Measurements from ENCODE around the gene TICAM1.
"Not testable (repeated sequence)": the region's sequence is repeated elsewhere in the genome, so short reads cannot be mapped to it uniquely, and the experiment has no call there.

TICAM1 gene

GRCh38 chr19:4805140-4805539 lies 26.4 kb downstream of the TICAM1 start:
- DNase-seq (ENCODE audit: low spot score) = not testable (repeated sequence)

DNA sequence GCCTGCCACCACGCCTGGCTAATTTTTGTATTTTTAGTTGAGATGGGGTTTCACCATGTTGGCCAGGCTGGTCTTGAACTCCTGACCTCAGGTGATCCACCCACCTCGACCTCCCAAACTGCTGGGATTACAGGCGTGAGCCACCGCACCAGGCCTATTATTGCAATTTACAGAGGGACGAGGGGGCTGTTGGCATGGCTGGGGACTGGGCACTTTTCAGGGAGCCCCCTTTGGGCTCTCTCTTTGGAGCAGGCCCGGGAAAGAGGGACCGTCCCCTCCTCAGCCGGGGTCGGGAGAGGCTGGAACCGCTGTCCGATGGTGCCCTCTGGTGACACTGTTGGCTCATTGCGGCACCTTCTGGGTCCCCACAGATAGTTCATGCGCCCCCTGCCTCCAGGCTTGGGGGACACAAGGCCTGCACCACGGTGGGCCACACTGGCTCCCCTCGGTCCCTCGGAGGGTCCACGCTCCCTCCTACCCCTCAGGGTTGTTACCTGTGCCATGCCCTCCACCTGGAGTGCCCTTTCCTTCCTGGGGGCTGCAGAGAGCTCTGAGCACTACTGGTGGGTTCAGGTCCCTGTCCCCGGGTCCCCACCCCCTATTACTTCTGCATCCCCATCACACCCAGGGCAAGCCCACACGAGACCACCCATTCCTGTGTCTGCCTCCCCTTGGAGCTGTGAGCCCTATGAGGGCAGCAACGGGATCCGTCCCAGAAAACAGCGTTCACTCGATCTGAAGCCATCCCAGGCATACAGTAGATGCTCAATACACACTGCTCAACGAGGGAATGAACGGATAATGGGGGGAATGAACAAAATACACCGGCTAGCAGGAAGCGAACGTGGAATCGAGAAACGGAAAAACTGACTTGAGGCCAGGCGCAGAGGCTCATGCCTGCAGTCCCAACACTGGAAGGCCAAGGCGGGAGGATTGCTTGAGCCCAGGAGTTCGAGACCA lies 27.5 kb downstream of the TICAM1 start:
- peak; percentile 86 for DNase-seq (ENCODE audit: low spot score)

GRCh38 chr19:4802711-4803110 lies 28.8 kb downstream of the TICAM1 start:
- no peak for DNase-seq (ENCODE audit: low spot score)

- DNase-seq (ENCODE audit: low spot score) = no peak
Measured at GRCh38 chr19:4801085-4801619, 30.4 kb downstream of the TICAM1 start.

DNA sequence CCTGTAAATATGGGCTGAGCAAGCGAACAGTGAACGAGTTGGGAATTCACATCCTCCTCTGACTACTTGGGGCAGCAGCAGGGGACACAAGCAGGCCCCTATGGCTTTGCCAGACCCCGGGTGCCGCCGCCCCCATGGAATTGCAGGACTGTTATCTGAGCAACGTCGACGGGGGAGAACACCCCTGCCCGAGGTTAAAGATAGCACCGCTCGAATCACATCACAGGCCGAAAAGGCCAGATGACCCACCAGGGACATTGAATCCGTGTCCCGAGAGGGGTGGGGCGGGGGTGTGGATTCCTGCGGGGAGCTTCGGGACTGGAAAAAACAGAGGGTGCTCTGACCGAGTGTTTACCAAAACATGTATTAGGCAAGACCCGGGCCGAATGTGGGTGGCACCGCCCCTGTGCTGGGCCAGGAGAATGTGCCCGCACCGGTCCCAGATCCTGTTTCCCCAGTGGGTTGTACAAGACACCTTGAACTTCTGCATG lies 30.9 kb downstream of the TICAM1 start:
- no peak for DNase-seq (ENCODE audit: low spot score)

GRCh38 chr19:4795400-4795799 lies 36.1 kb downstream of the TICAM1 start:
- DNase-seq (ENCODE audit: low spot score) = no peak

DNA sequence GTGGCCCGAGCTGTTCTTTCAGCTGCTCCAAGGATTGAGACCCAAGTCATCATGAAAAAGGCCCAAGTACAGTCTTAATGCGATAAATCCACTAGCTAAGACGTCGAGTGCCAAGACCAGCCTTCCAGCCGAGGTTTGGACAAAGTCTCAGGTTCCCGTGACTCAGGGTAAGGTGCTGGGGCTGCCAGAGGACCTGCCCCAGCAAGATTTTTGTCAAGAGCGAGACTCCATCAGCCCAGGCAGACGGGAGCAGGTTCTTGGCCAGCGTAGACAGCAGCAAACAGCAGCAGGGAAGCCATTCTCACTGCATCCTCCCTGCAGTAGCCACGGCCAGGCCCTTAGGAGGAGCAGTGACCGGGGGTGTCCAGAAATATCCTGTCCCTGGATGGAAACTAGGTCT lies 36.5 kb downstream of the TICAM1 start:
- no peak for DNase-seq (ENCODE audit: low spot score)

DNA sequence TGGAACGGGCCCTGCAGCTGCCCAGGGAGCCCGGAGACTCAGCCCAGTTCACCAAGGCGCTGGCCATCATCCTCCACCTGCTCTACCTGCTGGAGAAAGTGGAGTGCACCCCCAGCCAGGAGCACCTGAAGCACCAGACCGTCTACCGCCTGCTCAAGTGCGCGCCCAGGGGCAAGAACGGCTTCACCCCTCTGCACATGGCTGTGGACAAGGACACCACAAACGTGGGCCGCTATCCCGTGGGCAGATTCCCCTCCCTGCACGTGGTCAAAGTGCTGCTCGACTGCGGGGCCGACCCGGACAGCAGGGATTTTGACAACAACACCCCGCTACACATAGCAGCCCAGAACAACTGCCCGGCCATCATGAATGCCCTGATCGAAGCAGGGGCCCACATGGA lies 38.2 kb downstream of the TICAM1 start:
- DNase-seq (ENCODE audit: low spot score) = not testable (repeated sequence)

DNA sequence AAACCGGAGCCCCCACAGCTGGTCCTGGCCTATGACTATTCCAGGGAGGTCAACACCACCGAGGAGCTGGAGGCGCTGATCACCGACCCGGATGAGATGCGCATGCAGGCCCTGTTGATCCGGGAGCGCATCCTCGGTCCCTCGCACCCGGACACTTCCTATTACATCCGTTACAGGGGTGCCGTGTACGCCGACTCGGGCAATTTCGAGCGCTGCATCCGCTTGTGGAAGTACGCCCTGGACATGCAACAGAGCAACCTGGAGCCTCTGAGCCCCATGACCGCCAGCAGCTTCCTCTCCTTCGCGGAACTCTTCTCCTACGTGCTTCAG lies 38.7 kb downstream of the TICAM1 start:
- DNase-seq (ENCODE audit: low spot score) = not testable (repeated sequence)

- DNase-seq (ENCODE audit: low spot score) = not testable (repeated sequence)
Measured at GRCh38 chr19:4792019-4792865, 39.3 kb downstream of the TICAM1 start.

DNA sequence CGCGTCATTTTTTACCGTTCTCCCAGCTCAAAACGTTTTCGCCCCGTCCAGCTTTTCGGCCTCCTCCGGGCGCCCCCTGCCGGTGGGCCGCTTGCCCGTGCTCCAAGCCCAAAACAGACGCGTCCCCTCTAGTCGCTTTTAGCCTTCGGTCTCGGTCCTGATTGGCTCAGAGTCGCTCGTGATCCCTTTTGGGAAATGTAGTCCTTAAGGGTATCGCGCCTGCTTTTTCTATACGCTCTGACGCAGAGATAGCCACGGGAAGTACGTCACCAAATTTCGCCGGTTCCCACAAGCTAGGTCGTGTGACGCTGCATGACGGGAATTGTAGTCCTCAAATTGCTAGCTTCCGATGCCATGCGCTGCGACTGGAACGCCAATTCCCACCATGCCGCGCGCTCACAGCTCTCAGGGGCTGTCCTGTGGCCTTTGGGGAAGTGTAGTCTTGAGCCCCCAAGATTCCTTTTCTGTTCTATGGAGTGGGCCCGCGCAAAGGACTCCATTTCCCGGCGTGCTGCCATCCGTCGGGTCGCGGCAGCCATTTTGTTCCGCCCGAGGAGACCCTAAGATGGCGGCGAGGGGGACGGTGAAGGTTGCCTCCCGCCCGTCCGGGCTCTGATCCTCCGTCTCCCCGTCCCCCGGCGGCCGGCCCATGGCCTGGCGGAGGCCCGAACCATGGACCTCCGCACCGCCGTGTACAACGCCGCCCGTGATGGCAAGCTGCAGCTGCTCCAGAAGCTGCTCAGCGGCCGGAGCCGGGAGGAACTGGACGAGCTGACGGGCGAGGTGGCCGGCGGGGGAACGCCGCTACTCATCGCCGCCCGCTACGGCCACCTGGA lies 40.1 kb downstream of the TICAM1 start, which contains the start of gene FEM1A:
TSS of gene FEM1A (plus strand) at position 552 of the 836 bp plus-strand sequence. CDS start at position 673, 121 bp downstream.
- DNase-seq (ENCODE audit: low spot score) = peak; percentile 97

DNA sequence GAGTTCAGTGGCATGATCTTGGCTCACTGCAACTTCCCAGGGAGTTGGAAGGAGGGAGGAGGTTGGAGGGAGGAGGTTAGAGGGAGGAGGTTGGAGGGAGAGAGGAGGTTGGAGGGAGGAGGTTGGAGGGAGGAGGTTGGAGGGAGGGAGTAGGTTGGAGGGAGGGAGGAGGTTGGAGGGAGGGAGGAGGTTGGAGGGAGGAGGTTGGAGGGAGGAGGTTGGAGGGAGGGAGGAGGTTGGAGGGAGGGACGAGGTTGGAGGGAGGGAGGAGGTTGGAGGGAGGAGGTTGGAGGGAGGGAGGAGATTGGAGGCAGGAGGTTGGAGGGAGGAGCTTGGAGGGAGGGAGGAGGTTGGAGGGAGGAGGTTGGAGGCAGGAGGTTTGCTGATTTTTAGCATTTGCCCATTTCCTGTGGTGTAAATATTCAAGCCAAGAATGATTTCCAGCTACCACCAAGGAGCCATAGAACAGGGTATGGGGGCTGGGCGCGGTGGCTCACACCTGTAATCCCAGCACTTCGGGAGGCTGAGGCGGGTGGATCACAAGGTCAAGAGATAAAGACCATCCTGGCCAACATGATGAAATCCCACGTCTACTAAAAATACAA lies 45.0 kb downstream of the TICAM1 start:
- not testable (repeated sequence) for DNase-seq (ENCODE audit: low spot score)

DNA sequence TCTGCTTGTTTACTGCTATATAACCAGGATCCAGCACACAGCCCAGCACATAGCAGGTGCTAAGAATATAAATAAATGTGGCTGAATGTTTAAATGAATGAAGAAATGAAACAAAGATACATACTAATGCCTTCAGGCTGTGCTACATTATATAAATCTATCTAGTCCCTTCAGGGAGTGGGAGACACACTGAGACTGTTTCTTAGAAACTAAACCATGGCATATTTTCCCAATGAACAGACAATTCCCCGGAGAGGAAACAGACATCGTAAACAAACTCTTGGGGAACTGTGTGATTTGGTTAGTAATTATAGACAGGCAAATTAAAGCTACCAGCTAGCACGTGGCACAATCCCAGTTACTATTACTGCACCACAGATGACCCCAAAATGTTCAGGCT lies 49.7 kb downstream of the TICAM1 start:
- no peak for DNase-seq (ENCODE audit: low spot score)

DNA sequence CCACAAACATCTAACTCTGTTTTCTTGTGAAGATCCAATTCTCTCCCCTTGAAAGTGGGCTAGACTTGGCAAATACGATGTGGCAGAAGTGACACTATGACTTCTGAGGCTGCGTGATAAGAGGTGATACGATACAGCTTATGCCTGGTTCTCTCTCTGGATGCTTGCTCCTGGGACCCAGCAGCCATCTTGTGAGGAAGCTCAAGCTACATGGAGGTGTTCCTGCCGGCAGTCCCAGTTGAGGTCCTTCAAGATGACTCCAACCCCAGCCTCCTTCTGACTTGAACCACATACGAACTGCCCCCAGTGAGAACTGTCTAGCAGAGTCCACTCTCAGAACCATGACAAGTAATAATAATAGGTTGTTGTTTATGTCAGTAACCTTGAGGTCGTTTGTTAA lies 50.7 kb downstream of the TICAM1 start:
- DNase-seq (ENCODE audit: low spot score) = no peak

- not testable (repeated sequence) for DNase-seq (ENCODE audit: low spot score)
Measured at GRCh38 chr19:4778124-4778523, 53.4 kb downstream of the TICAM1 start.

GRCh38 chr19:4776436-4777211 lies 54.9 kb downstream of the TICAM1 start:
- DNase-seq (ENCODE audit: low spot score) = peak; percentile 41

- no peak for DNase-seq (ENCODE audit: low spot score)
Measured at GRCh38 chr19:4775627-4776152, 55.8 kb downstream of the TICAM1 start.

DNA sequence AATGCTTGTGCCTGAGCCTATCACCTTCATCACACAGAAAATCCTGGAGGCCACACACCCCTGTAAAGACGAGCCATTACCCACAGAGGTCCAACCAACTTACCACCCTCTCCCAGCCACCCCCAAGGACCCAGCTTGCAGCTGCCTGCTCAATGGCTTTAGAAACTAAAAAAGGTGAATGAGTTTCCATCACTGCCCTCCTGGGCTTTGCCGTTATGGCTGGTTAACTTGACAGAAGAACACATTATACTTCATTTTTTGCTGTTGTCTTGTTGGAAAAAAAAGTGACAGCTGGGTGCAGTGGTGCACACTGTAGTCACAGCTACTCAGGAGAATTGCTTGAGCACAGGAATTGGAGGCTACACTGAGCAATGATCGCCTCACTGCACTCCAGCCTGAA lies 57.4 kb downstream of the TICAM1 start:
- DNase-seq (ENCODE audit: low spot score) = no peak

DNA sequence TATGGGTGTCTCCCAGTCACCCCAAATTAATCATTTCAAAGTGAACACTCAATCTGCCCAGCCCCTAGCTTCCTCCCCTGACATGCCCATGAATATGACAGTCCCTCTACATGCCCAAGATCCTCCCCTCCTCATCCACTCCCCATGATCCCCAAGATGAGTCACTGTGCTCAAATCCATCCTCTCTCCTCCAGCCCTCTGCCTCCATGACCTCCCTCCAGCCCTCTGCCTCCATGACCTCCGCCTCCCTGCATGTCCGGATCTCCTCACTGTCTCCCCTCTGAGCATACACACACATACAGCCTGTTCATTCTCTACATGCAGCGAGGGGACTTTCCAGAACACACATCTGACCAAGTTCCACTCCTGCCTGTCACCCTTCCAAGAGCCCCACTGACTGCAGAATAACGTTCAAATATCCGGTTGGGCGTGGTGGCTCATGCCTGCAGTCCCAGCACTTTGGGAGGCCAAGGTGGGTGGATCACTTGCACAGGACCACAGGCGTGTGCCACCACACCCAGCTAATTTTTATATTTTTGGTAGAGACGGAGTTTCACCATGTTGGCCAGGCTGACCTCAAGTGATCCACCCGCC lies 58.4 kb downstream of the TICAM1 start:
- DNase-seq (ENCODE audit: low spot score) = no peak

DNA sequence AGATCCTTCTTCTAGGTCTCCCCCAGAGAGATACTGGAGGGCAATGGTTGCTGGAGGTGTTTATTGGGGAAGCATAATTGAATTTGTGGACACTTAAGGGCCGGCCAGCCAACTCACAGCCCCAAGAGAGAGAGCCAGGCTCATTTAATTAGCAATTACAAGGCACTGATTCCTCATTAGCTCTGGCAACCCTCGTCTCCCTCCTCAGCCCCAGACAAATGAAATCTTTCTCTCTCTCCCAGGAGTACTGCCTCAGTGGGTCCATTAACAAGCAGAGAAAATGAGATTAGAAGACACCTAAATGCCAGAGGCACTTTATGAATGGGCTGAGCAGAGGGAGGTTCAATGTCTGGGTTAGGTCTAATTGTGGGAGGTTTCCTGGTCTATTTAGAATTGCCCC lies 58.9 kb downstream of the TICAM1 start:
- no peak for DNase-seq (ENCODE audit: low spot score)
